ENCODE results near the gene PPP2R3A. TPM values are rescaled to one million over a fixed set of nuclear protein-coding genes. Genes with fewer than 3 reads are reported as not detected.

PPP2R3A gene
- total and polyA plus RNA-seq, 2 donors from 2014 or later = 16.6 to 71.9 TPM

DNA sequence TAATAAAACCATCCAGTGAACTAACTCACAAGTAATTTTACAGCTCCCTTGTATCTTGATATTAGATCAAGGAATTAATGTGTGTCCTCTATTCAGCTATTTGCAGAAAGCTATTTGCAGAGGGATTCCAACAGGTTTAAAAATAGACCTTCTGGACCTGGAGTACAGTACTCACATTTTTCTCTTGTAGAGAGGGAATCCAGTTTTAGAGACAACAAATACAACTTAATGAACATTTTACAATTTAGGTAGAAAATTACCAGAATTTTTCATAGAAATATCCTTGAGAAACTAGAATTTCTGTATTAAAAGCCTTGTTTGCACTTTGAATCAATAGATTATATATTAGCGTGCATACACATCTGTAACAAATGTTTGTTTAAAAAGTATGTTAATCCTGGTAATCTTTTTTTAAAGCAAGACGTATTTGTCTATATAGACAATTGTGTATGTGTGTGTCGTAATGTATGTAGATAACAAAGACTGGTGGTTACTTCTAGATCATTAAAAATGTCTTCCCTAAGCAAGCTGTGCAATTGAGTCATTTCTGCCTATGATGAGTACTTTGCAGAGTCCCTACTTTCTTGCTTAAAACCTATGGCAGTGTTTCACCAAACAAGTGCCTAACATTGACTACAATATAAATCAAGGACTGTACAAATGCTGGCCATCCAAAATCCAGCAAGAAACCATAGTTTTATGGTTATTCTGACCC is 57.9 kb downstream of the PPP2R3A start:
- no peak for FAIRE-seq
- H3K36me3 ChIP-seq (ENCODE audit: control insufficient read depth in 2 of 3, insufficient read depth in 3 of 3, low read length in 3 of 3) = peaks cover 0 to 7% (median 3%) of the 10 kb centered on the region in 3 donors
- H3K4me1 ChIP-seq (ENCODE audit: control insufficient read depth in 2 of 3, insufficient read depth in 2 of 3, low read depth in 1 of 3, low read length in 3 of 3) = no peaks in the 10 kb centered on the region
- H3K4me3 ChIP-seq (ENCODE audit: low read length in 3 of 3) = no peak overlapping the region
- DNase-seq = no peak
- no peak for TF ChIP-seq CTCF (IDR thresholded peaks at IDR 0.05; ENCODE audit: borderline replicate concordance, extremely low read depth, insufficient read depth)
- no peak overlapping the region for H3K9ac ChIP-seq (ENCODE audit: low read length in 3 of 3)
- H3K27me3 ChIP-seq (ENCODE audit: control insufficient read depth, insufficient read depth, low read length) = no peaks in the 10 kb centered on the region
- intact Hi-C loops (cut with DNase I) = no loop called here
- no peaks in the 10 kb centered on the region for H3K9me3 ChIP-seq (ENCODE audit: control insufficient read depth in 2 of 3, insufficient read depth in 1 of 3, low read length in 3 of 3)
- no peak overlapping the region for H3K27ac ChIP-seq (ENCODE audit: low read depth in 2 of 2, low read length in 2 of 2)

DNA sequence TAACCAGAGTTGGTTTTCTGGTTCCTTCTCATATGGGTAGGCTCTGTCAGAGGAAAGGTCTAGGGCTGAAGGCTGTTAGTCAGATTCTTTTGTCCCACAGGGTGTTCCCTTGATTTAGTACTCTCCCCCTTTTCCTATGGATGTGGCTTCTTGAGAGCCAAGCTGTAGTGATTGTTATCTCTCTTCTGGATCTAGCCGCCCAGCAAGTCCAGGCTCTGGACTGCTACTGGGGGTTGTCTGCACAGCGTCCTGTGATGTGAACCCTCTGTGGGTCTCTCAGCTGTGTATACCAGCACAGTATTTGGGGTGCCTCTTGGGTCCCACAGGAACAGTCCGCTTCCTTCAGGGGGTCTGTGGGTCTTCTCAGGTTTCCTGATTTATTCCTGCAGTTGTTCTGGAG is 70.8 kb downstream of the PPP2R3A start:
- no peaks in the 10 kb centered on the region for H3K27me3 ChIP-seq (ENCODE audit: control insufficient read depth, insufficient read depth, low read length)

DNA sequence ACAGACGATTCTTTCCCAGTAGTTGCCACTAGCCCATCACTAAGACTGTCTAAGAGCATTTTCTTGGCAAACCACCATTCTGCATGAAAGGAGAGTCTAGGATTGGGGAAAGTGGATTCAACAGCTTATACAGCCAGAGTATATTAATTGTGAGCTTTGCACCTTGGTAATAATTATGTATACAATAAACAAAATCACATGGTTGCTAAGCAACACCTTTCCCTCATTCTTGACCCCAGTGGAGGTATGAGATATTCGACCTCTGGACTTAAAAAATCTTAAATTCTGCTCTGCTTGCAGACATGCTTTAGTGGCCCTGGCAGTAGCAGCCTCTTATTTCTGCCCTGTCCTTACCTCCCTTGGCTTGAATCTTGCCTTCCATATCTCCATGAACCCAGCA is 73.1 kb downstream of the PPP2R3A start:
- Histone ChIP-seq H3K4me3 (ENCODE audit: low read length in 3 of 3) (no peak overlapping the region), H3K9ac (ENCODE audit: low read length in 3 of 3) (no peak overlapping the region), H3K36me3 (ENCODE audit: control insufficient read depth in 2 of 3, insufficient read depth in 3 of 3, low read length in 3 of 3) (peaks cover 0 to 3% (median 0%) of the 10 kb centered on the region in 3 donors), H3K27me3 (ENCODE audit: control insufficient read depth, insufficient read depth, low read length) (no peaks in the 10 kb centered on the region), H3K4me1 (ENCODE audit: control insufficient read depth in 2 of 3, insufficient read depth in 2 of 3, low read depth in 1 of 3, low read length in 3 of 3) (no peaks in the 10 kb centered on the region), H3K27ac (ENCODE audit: low read depth in 2 of 2, low read length in 2 of 2) (no peak overlapping the region), H3K9me3 (ENCODE audit: control insufficient read depth in 2 of 3, insufficient read depth in 1 of 3, low read length in 3 of 3) (no peaks in the 10 kb centered on the region)
- FAIRE-seq (no peak), DNase-seq (no peak)
- no peak for TF ChIP-seq CTCF (IDR thresholded peaks at IDR 0.05; ENCODE audit: borderline replicate concordance, extremely low read depth, insufficient read depth)
- intact Hi-C loops (cut with DNase I) = no loop called here

More for the DNA sequence above, 70.8 kb downstream of the PPP2R3A start:
- Histone ChIP-seq H3K9ac (ENCODE audit: low read length in 3 of 3) (no peak overlapping the region), H3K4me1 (ENCODE audit: control insufficient read depth in 2 of 3, insufficient read depth in 2 of 3, low read depth in 1 of 3, low read length in 3 of 3) (no peaks in the 10 kb centered on the region), H3K36me3 (ENCODE audit: control insufficient read depth in 2 of 3, insufficient read depth in 3 of 3, low read length in 3 of 3) (peaks cover 0 to 5% (median 0%) of the 10 kb centered on the region in 3 donors), H3K27ac (ENCODE audit: low read depth in 2 of 2, low read length in 2 of 2) (no peak overlapping the region), H3K9me3 (ENCODE audit: control insufficient read depth in 2 of 3, insufficient read depth in 1 of 3, low read length in 3 of 3) (peaks cover 0 to 1% (median 0%) of the 10 kb centered on the region in 3 donors), H3K4me3 (ENCODE audit: low read length in 3 of 3) (no peak overlapping the region)
- FAIRE-seq (no peak), DNase-seq (no peak)
- TF ChIP-seq CTCF (IDR thresholded peaks at IDR 0.05; ENCODE audit: borderline replicate concordance, extremely low read depth, insufficient read depth) = no peak
- intact Hi-C loops (cut with DNase I) = no loop called here

Measured in kidney (tissue), 14 donors.